Measurements from ENCODE around the gene SBF2. TPM values are rescaled to one million over a fixed set of nuclear protein-coding genes. Genes with fewer than 3 reads are reported as not detected.

The SBF2 gene
- total RNA-seq, 1 experiment from 2014 or later: 30.2 TPM

DNA sequence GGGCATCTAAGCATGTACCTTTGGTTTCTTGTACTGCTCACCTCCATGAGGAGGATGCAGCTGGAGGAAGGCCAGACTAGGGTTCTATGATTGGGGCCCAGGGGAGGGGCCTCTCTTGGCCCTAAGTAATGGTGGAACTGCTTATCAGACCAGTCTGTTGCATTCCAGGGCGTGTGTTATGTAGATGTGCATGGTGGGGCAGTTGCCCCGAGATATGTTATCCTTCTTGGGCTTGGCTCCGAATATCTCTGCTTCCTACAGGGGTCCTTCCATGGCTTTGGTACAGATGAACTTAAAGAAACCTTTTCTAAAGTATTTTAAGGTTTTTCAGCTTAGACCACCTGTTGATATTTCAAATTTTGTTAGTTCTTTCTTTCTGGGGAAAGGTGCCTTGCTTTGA lies 504.1 kb downstream of the SBF2 start:
- Mint-ChIP-seq H3K9me3 (no peaks in the 10 kb centered on the region), H3K36me3 (ENCODE audit: insufficient read depth in 1 of 3, low read depth in 3 of 3) (peaks cover 14 to 32% (median 17%) of the 10 kb centered on the region in 3 experiments; a peak in 5 of 7 replicates), H3K4me1 (peaks cover 0 to 4% of the 10 kb centered on the region in 2 experiments; a peak in 1 of 4 replicates), H3K4me3 (no peak overlapping the region), H3K27ac (no peak overlapping the region; a peak in 1 of 7 replicates), H3K27me3 (ENCODE audit: low read depth) (no peaks in the 10 kb centered on the region)
- no peak overlapping the region for H3K18ac ChIP-seq (ENCODE audit: insufficient read length, low read depth, low read length)
- H4K5ac ChIP-seq (ENCODE audit: insufficient read length, low read depth, low read length): no peak overlapping the region
- no peak overlapping the region for H3K23ac ChIP-seq (ENCODE audit: insufficient read length, low read depth, low read length)
- no peak for DNase-seq
- no peak overlapping the region for H2AFZ ChIP-seq (ENCODE audit: low read length)
- WGBS (ENCODE audit: extremely low coverage, insufficient read length, low lambda C conversion rate): no CpG with 5 or more reads among the region's 3 CpGs
- no peak overlapping the region for H3T11ph ChIP-seq (ENCODE audit: low read length)
- H3K79me1 ChIP-seq (ENCODE audit: insufficient read depth, low read depth, low read length, poor library complexity, severe bottlenecking): no peaks in the 10 kb centered on the region
- no peak overlapping the region for H3K27ac ChIP-seq (ENCODE audit: insufficient read length, low read depth, low read length)
- H3K14ac ChIP-seq (ENCODE audit: insufficient read depth, low read length): no peak overlapping the region
- H2BK120ac ChIP-seq (ENCODE audit: low read depth, low read length, poor library complexity, severe bottlenecking): no peak overlapping the region
- H2AK5ac ChIP-seq (ENCODE audit: insufficient read length, low read length): no peak overlapping the region
- no peaks in the 10 kb centered on the region for H3K79me2 ChIP-seq (ENCODE audit: insufficient read depth, low read length)
- no peak overlapping the region for H2BK15ac ChIP-seq (ENCODE audit: low read depth, low read length)
- TF ChIP-seq, protein P1, sequence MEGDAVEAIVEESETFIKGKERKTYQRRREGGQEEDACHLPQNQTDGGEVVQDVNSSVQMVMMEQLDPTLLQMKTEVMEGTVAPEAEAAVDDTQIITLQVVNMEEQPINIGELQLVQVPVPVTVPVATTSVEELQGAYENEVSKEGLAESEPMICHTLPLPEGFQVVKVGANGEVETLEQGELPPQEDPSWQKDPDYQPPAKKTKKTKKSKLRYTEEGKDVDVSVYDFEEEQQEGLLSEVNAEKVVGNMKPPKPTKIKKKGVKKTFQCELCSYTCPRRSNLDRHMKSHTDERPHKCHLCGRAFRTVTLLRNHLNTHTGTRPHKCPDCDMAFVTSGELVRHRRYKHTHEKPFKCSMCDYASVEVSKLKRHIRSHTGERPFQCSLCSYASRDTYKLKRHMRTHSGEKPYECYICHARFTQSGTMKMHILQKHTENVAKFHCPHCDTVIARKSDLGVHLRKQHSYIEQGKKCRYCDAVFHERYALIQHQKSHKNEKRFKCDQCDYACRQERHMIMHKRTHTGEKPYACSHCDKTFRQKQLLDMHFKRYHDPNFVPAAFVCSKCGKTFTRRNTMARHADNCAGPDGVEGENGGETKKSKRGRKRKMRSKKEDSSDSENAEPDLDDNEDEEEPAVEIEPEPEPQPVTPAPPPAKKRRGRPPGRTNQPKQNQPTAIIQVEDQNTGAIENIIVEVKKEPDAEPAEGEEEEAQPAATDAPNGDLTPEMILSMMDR (conservative IDR thresholded peaks at IDR 0.05): no peak
- H3K4ac ChIP-seq (ENCODE audit: low read depth, low read length): no peak overlapping the region
- no peak overlapping the region for H2BK12ac ChIP-seq (ENCODE audit: insufficient read length, low read depth, low read length)
- no peaks in the 10 kb centered on the region for H3K4me1 ChIP-seq (ENCODE audit: insufficient read depth, low read length)
- no peaks in the 10 kb centered on the region for H3K23me2 ChIP-seq (ENCODE audit: insufficient read length, low read depth, low read length, poor library complexity, severe bottlenecking)
- no peaks in the 10 kb centered on the region for H3K9me3 ChIP-seq (ENCODE audit: control insufficient read depth, low read depth, low read length)
- no peak overlapping the region for H3K4me2 ChIP-seq (ENCODE audit: insufficient read depth, insufficient read length, low read length)
- no peak overlapping the region for H2BK5ac ChIP-seq (ENCODE audit: insufficient read length, low read length)
- no peak overlapping the region for H4K91ac ChIP-seq (ENCODE audit: insufficient read length, low read depth, low read length)
- H3K56ac ChIP-seq (ENCODE audit: insufficient read length, low read depth, low read length): no peak overlapping the region
- H3K27me3 ChIP-seq (ENCODE audit: insufficient read depth, low read length): no peaks in the 10 kb centered on the region
- no peak overlapping the region for H2BK20ac ChIP-seq (ENCODE audit: low read depth, low read length, poor library complexity, severe bottlenecking)
- no peak overlapping the region for H3K9ac ChIP-seq (ENCODE audit: extremely low read depth, insufficient read length, low read length)
- no peaks in the 10 kb centered on the region for H4K20me1 ChIP-seq (ENCODE audit: control insufficient read depth, insufficient read depth, insufficient read length)
- H4K8ac ChIP-seq (replicated peaks; ENCODE audit: insufficient read length, low read depth, low read length): no peak overlapping the region

Measured in H9 (cell line).